ENCODE results near the gene AGER. TPM values are rescaled to one million over a fixed set of nuclear protein-coding genes. Genes with fewer than 3 reads are reported as not detected.

The AGER gene
- total RNA-seq, 1 donor from 2014 or later, result 25.7 TPM

DNA sequence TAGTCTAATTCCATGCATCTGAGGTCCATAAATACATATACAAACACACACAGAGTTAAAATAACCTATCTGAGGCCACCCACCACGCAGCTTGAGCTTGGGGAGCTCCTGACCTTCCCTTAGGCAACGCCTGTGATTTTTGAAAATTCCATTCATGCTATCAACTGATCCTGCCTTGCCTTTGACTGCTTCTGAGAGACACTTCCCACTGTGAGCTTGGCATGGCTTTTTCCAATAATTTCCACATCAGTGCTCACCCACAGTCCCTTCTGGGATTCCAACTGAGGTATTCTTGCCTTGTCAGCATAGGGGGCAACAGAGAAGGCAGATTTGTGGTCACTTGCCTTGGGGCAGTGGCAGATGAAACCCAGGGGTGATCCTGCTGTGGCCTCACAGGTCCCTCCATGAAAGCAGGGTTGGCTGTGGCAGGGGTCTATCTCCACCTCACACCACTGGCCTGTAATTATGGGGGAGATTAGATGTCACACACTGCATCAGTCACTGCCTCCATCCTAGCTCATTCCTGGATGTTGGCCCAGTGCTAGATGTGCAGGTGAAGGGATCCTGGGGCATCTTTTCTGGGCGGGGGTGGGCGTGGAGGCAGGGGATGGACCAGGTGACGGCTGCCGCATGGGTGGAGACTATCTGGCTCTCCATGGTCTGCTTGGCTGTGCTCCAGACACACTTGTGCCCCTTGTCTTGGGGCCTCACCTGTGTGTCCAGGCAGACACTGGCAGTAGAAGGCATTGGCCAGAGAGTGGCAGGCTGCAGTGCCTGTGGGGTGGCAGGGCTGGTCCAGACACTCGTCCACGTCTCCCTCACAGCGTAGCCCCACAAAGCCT, 19.6 kb upstream of the AGER start:
- Mint-ChIP-seq H3K4me3 (no peak overlapping the region), H3K36me3 (ENCODE audit: low read depth) (no peaks in the 10 kb centered on the region), H3K9me3 (peaks cover 9% of the 10 kb centered on the region), H3K4me1 (peaks cover 15% of the 10 kb centered on the region), H3K27ac (ENCODE audit: unreplicated experiment) (no peak overlapping the region), H3K27me3 (ENCODE audit: low read depth) (peaks cover 3% of the 10 kb centered on the region)
- no peak for DNase-seq (ENCODE audit: low read depth, low spot score)
- TF ChIP-seq, protein P1, sequence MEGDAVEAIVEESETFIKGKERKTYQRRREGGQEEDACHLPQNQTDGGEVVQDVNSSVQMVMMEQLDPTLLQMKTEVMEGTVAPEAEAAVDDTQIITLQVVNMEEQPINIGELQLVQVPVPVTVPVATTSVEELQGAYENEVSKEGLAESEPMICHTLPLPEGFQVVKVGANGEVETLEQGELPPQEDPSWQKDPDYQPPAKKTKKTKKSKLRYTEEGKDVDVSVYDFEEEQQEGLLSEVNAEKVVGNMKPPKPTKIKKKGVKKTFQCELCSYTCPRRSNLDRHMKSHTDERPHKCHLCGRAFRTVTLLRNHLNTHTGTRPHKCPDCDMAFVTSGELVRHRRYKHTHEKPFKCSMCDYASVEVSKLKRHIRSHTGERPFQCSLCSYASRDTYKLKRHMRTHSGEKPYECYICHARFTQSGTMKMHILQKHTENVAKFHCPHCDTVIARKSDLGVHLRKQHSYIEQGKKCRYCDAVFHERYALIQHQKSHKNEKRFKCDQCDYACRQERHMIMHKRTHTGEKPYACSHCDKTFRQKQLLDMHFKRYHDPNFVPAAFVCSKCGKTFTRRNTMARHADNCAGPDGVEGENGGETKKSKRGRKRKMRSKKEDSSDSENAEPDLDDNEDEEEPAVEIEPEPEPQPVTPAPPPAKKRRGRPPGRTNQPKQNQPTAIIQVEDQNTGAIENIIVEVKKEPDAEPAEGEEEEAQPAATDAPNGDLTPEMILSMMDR (conservative IDR thresholded peaks at IDR 0.05), result no peak

DNA sequence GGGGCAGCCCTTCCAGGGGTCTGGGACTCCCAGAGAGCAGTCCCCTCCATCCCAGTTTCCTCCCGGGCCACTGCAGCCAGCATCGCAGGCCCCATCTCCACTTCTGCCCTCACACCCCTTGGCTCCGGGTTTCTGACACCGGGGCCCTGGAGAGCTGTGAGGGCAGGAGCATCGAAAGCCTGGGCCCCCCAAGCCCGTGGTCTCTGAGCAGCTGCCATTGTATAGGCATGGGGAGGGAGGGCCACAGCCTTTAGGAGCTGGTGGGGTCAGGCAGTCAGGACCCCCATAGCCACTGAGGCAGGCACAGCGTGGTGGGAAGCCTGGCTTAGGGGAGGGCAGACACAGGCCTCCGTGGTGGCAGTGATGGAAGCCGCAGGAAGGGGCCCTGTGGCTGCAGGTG, 18.1 kb upstream of the AGER start:
- no peak for DNase-seq (ENCODE audit: low read depth, low spot score)
- no peaks in the 10 kb centered on the region for H3K36me3 Mint-ChIP-seq (ENCODE audit: low read depth)
- H3K4me1 Mint-ChIP-seq, result peaks cover 20% of the 10 kb centered on the region
- no peak overlapping the region for H3K27ac Mint-ChIP-seq (ENCODE audit: unreplicated experiment)
- TF ChIP-seq, protein P1 (conservative IDR thresholded peaks at IDR 0.05), result no peak
- H3K4me3 Mint-ChIP-seq, result no peak overlapping the region
- H3K27me3 Mint-ChIP-seq (ENCODE audit: low read depth), result peaks cover 3% of the 10 kb centered on the region
- peaks cover 9% of the 10 kb centered on the region for H3K9me3 Mint-ChIP-seq

DNA sequence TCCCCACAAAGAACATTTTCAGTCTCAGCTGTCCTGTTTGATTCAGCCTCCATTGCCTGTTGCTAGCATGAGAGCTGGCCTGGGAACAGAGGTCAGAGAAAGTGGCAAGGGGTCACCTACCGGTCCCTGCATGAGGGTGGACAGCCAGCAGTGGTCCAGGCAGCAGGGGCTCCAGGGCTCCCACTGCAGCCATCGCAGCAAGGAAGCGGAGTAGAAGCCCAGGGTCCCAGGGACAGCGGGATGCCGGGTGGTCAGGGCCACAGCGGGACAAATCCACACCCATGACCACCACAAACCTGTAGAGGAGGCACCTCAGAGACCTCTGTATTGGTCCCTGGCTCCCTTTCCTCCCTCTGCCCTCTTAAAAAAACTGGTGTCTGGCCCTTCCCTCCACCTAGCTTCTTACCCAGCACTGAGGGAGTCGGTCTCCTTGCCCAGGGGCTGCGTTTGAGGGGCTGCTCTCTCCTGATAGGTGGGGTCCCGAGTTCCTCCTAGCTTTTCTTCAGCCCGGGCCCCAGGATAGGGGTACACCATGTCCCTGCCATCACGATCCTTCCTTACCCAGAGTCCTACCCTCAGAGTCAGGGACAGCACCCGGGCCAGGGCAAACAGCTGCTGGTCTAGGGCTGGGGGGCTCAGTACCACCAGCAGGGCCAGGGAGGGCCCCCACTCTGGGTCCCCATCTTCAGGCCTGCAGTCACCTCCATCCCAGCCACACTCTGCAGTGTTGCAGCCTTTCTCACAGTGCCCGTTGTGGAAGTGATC, 16.8 kb upstream of the AGER start:
- peaks cover 3% of the 10 kb centered on the region for H3K27me3 Mint-ChIP-seq (ENCODE audit: low read depth)
- peak overlapping the region; percentile 22 for H3K27ac Mint-ChIP-seq (ENCODE audit: unreplicated experiment)
- no peak overlapping the region for H3K4me3 Mint-ChIP-seq
- DNase-seq (ENCODE audit: low read depth, low spot score), result no peak
- peaks cover 27% of the 10 kb centered on the region for H3K4me1 Mint-ChIP-seq
- peaks cover 3% of the 10 kb centered on the region for H3K9me3 Mint-ChIP-seq
- TF ChIP-seq, protein P1 (conservative IDR thresholded peaks at IDR 0.05), result no peak
- no peaks in the 10 kb centered on the region for H3K36me3 Mint-ChIP-seq (ENCODE audit: low read depth)

DNA sequence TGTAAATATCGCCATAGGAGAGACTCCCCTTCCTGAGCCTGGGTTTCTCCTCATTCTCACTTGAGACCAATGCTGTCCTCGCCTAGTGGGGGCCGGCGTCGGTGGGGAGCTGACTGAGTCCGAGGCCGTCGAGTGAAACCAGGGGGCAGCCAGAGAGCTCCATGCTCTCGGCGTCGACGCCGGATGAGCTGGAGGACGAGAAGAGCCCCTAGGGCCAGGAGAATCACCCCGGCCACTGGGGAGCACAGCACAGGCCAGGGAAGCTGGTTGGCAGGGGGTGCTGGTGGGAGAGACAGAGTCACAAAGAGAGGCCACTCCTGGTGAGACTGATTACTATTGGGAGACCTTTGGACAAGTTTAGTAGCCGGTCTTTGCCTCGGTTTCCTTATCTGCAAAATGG, 14.8 kb upstream of the AGER start:
- DNase-seq (ENCODE audit: low read depth, low spot score), result no peak
- Mint-ChIP-seq H3K36me3 (ENCODE audit: low read depth) (no peaks in the 10 kb centered on the region), H3K27ac (ENCODE audit: unreplicated experiment) (peak overlapping the region; percentile 19), H3K4me1 (peaks cover 43% of the 10 kb centered on the region), H3K9me3 (no peaks in the 10 kb centered on the region), H3K4me3 (no peak overlapping the region), H3K27me3 (ENCODE audit: low read depth) (no peaks in the 10 kb centered on the region)
- TF ChIP-seq, protein P1 (conservative IDR thresholded peaks at IDR 0.05), result no peak

DNA sequence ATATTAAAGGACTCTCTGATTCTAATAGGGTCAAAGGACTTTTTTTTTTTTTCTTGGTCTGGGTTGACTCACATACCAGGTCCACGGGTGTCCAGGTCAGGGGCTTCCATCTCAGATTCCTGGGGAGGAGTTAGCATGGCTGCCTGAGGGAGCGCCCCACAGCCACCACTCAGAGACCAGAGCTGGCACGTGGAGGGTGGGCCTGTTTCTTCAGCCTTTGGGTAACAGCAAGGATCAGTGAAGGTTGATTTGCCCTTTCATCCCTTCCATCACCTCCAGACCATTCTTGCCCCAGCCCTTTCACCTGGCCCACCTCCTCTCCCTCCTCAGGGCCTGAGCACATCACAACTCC, 14.3 kb upstream of the AGER start:
- DNase-seq (ENCODE audit: low read depth, low spot score), result no peak
- Mint-ChIP-seq H3K4me3 (no peak overlapping the region), H3K27ac (ENCODE audit: unreplicated experiment) (no peak overlapping the region), H3K27me3 (ENCODE audit: low read depth) (no peaks in the 10 kb centered on the region), H3K4me1 (peaks cover 45% of the 10 kb centered on the region), H3K9me3 (no peaks in the 10 kb centered on the region), H3K36me3 (ENCODE audit: low read depth) (no peaks in the 10 kb centered on the region)
- TF ChIP-seq, protein P1 (conservative IDR thresholded peaks at IDR 0.05), result no peak
